HG02938 (cell line): ENCODE measurements around the gene HERC3.
"Not testable (repeated sequence)": the region's sequence is repeated elsewhere in the genome, so short reads cannot be mapped to it uniquely, and the experiment has no call there.

ENCODE experiments used
- ATAC-seq: cut with Tn5 transposase; IDR thresholded peaks from one replicate; pipeline ENCODE4 v1.9.1; 2021; ENCODE audit warnings: mild to moderate bottlenecking, moderate library complexity; ENCODE audit not compliant: unreplicated experiment

Gene HERC3

GRCh38 chr4:88606832-88607231, 14.6 kb downstream of the HERC3 start:
- ATAC-seq, result no peak

- ATAC-seq, result no peak
These were observed 17.1 kb downstream of the HERC3 start for GRCh38 chr4:88609387-88609786.

- ATAC-seq, result not testable (repeated sequence)
These were observed 17.5 kb downstream of the HERC3 start for GRCh38 chr4:88609794-88610193.

GRCh38 chr4:88610771-88611170, 18.5 kb downstream of the HERC3 start:
- ATAC-seq, result no peak

- ATAC-seq, result peak; percentile 58
These were observed 21.2 kb downstream of the HERC3 start for GRCh38 chr4:88613417-88613875.

GRCh38 chr4:88614058-88614457, 21.8 kb downstream of the HERC3 start:
- ATAC-seq, result no peak

- ATAC-seq, result no peak
These were observed 24.2 kb downstream of the HERC3 start for GRCh38 chr4:88616275-88617150.

GRCh38 chr4:88618782-88619485, 26.7 kb downstream of the HERC3 start:
- ATAC-seq, result no peak

GRCh38 chr4:88619971-88620370, 27.7 kb downstream of the HERC3 start:
- ATAC-seq, result no peak

GRCh38 chr4:88621763-88622327, 29.6 kb downstream of the HERC3 start:
- ATAC-seq, result peak; percentile 67

GRCh38 chr4:88623097-88623496, 30.8 kb downstream of the HERC3 start:
- ATAC-seq, result no peak

- no peak for ATAC-seq
These were observed 36.5 kb downstream of the HERC3 start for GRCh38 chr4:88628746-88629145.

- no peak for ATAC-seq
These were observed 37.5 kb downstream of the HERC3 start for GRCh38 chr4:88629826-88630225.

GRCh38 chr4:88630756-88631155, 38.5 kb downstream of the HERC3 start:
- ATAC-seq, result no peak

- no peak for ATAC-seq
These were observed 51.7 kb downstream of the HERC3 start for GRCh38 chr4:88643932-88644331.

GRCh38 chr4:88645994-88646393, 53.7 kb downstream of the HERC3 start:
- no peak for ATAC-seq

- no peak for ATAC-seq
These were observed 54.4 kb downstream of the HERC3 start for GRCh38 chr4:88646528-88647280.

- no peak for ATAC-seq
These were observed 57.4 kb downstream of the HERC3 start for GRCh38 chr4:88649716-88650115.

GRCh38 chr4:88653371-88653946, 61.2 kb downstream of the HERC3 start:
- no peak for ATAC-seq

GRCh38 chr4:88655226-88655625, 62.9 kb downstream of the HERC3 start:
- no peak for ATAC-seq
